Heart left ventricle (tissue), 16 donors: ENCODE data around the gene CFAP221. TPM values are rescaled to one million over a fixed set of nuclear protein-coding genes. Genes with fewer than 3 reads are reported as not detected.

Experiments
- ATAC-seq, 4 donors: fragments of 200-7000 bp; cut with Tn5 transposase; one replicate each; pipeline ENCODE4 v1.9.1; 2020 to 2022; ENCODE audit warnings: moderate library complexity in 4 of 4, mild to moderate bottlenecking in 3 of 4, moderate number of reproducible peaks in 1 of 4
- DNase-seq, 5 donors: peaks; one replicate each; pipeline ENCODE4 v3.0.0-alpha.2; 2020
- H3K27ac ChIP-seq, 12 donors: fragments of 200-600 bp; sonication (generic) in 4 of 12; one replicate each; pipeline versions ENCODE4 v1.5.0 to v1.8.0; 2016 to 2022; ENCODE audit warnings: mild to moderate bottlenecking in 2 of 12
- H3K27me3 ChIP-seq, 9 donors: fragments of 200-600 bp; sonication (generic) in 2 of 9; one replicate each; pipeline versions ENCODE4 v1.5.1 to v1.8.0; 2016 to 2022; ENCODE audit warnings: mild to moderate bottlenecking in 3 of 9
- H3K36me3 ChIP-seq, 9 donors: fragments of 200-600 bp; sonication (generic) in 2 of 9; one replicate each; pipeline versions ENCODE4 v1.5.0 to v1.8.0; 2018 to 2022; ENCODE audit warnings: mild to moderate bottlenecking in 2 of 9
- H3K4me1 ChIP-seq, 12 donors: fragments of 200-600 bp; sonication (generic) in 4 of 12; one replicate each; pipeline versions ENCODE4 v1.5.0 to v1.8.0; 2016 to 2022; ENCODE audit warnings: mild to moderate bottlenecking in 3 of 12
- H3K4me3 ChIP-seq, 12 donors: fragments of 200-600 bp; sonication (generic) in 4 of 12; one replicate each; pipeline versions ENCODE4 v1.5.0 to v1.8.0; 2017 to 2022; ENCODE audit warnings: mild to moderate bottlenecking in 9 of 12, moderate library complexity in 4 of 12
- H3K9me3 ChIP-seq, 12 donors: fragments of 200-600 bp; sonication (generic) in 4 of 12; one replicate each; pipeline versions ENCODE4 v1.5.0 to v1.8.0; 2016 to 2022; ENCODE audit warnings: mild to moderate bottlenecking in 1 of 12
- POLR2A ChIP-seq, 2 donors: fragments of 450-650 bp; IDR thresholded peaks; one replicate each; pipeline ENCODE4 v1.6.1; 2017; ENCODE audit warnings: antibody characterized with exemption in 2 of 2, mild to moderate bottlenecking in 2 of 2, moderate library complexity in 2 of 2
- WGBS, 4 donors: extraction: QIAGEN DNeasy Blood & Tissue Kit in 2 of 4; methylation state at CpG; one replicate each; pipeline versions ENCODE4 v1.1.5 to v1.1.7; 2013 to 2018; 5-methylcytosine and 5-hydroxymethylcytosine counted together
- intact Hi-C, 10 donors: fragments of 100-400 bp; cut with DNase I; formaldehyde crosslinking; loops; one replicate each; pipeline versions ENCODE4 v1.11.1 to v1.14.2; 2022
- polyA plus RNA-seq, 2 donors: library from polyadenylated mRNA; stranded (reverse); fragments of 200-250 nt; gene quantifications; one replicate each; pipeline ENCODE4 v1.2.3, GENCODE V29; 2013
- total RNA-seq, 9 donors: library from RNA; depleted of rRNA in 2 of 9; stranded (reverse); fragments of >200 nt in 2 of 9; fragmentation: NEBNext Ultra II Directional in 3 of 9; extraction: Animal tissue kit (Norgen Biotek cat#: 25700) in 3 of 9; gene quantifications; one replicate each; pipeline versions ENCODE4 v1.1.0 to v1.2.4, GENCODE V29; 2016 to 2023
- TF ChIP-seq, protein P1 (sequence below), 12 donors: fragments of 200-600 bp; sonication (generic) in 4 of 12; IDR thresholded peaks; one replicate each; pipeline versions ENCODE4 v1.5.0 to v1.8.0; 2018 to 2022; ENCODE audit warnings: antibody characterized with exemption in 12 of 12, mild to moderate bottlenecking in 5 of 12
- donor health status: ischemic (EF 13 %, LVEDD 7.1; RV severe dilation, severe dysfunction).
- donor health status: healthy with polysubstance abuse.
- donor health status: DM: no; HTN: yes; CAD: no.
- donor health status: DM: no; HTN: no; CAD: no.
- donor health status: ischemic (EF 25% LVEDD 6.9; RV normal size, moderate dysfunction).
- donor health status: ischemic (EF 25% LVEDD 5.7; RV mildly dilated, moderate dysfunction).
- donor health status: healthy.
- donor health status: DM: yes; HTN: yes; CAD: no.
- donor health status: ischemic (EF 35%, LVEDD 5.7; RV mildly dilated, moderate dysfunction).
- donor health status: nonischemic (EF 11% LVEDD 7.7; RV severe dilation, severe dysfunction).
- donor health status: DM: yes; HTN: yes; CAD: no.
- donor health status: PGD.
- donor health status: ischemic (EF 29% LVEDD 5.4; RV normal size, mild dysfunction).
- donor health status: nonischemic (EF 23%, LVEDD 6.1; RV moderate dilation, normal function).

The CFAP221 gene
- total and polyA plus RNA-seq, 11 donors: 0.08 to 2.2 (median 1.4) TPM; not detected in 1

DNA sequence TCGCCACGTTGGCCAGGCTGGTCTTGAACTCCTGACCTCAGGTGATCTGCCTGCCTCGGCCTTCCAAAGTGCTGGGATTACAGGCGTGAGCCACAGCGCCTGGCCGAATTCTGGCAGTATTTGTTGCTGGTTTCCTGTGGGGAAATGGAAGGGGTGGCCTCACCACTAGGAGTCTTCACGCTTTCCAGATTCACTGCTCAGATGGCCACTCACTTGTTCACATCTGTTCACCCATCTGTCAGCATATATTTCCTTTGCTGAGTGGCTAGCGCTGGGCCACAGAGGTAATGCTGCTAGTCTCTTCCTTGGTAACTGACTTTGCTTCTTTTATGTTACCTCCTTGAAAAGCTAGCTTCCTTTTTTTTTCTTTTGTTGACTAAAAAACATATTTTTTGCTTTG, 162.0 kb downstream of the CFAP221 start:
- DNase-seq (no peak), ATAC-seq (no peak)
- Histone ChIP-seq H3K27ac (no peak overlapping the region), H3K4me1 (peaks cover 0 to 22% (median 2%) of the 10 kb centered on the region in 12 donors), H3K27me3 (no peaks in the 10 kb centered on the region), H3K36me3 (no peaks in the 10 kb centered on the region), H3K9me3 (peaks cover 0 to 7% (median 4%) of the 10 kb centered on the region in 12 donors), H3K4me3 (no peak overlapping the region)
- TF ChIP-seq, protein P1, sequence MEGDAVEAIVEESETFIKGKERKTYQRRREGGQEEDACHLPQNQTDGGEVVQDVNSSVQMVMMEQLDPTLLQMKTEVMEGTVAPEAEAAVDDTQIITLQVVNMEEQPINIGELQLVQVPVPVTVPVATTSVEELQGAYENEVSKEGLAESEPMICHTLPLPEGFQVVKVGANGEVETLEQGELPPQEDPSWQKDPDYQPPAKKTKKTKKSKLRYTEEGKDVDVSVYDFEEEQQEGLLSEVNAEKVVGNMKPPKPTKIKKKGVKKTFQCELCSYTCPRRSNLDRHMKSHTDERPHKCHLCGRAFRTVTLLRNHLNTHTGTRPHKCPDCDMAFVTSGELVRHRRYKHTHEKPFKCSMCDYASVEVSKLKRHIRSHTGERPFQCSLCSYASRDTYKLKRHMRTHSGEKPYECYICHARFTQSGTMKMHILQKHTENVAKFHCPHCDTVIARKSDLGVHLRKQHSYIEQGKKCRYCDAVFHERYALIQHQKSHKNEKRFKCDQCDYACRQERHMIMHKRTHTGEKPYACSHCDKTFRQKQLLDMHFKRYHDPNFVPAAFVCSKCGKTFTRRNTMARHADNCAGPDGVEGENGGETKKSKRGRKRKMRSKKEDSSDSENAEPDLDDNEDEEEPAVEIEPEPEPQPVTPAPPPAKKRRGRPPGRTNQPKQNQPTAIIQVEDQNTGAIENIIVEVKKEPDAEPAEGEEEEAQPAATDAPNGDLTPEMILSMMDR (IDR thresholded peaks at IDR 0.05): no peak
- no peak for TF ChIP-seq POLR2A (IDR thresholded peaks at IDR 0.05)
- intact Hi-C loops: loop anchor here in 3 of 10 donors (10.0 kb wide), 2 partner anchors 49 to 469 kb away; partner anchors contain the start of gene PTPN4 (in 1 of the 3)
- 67 to 77% (median 71%) methylated on average over 8 of the region's 8 CpGs for WGBS, 4 donors

Other genes starting within 250 kb of the CFAP221 start
- gene C2orf76, start 177.6 kb upstream of the CFAP221 start, total RNA-seq: 10 to 100 TPM in 1 of 9 donors, 1 to 10 TPM in 8; 1.7 to 11.8 (median 8.8) TPM
- gene C2orf76, start 177.6 kb upstream of the CFAP221 start, polyA plus RNA-seq: 10 to 100 TPM; 11.3 to 13.8 TPM
- gene DBI, start 177.5 kb upstream of the CFAP221 start, total RNA-seq: 100 to 1,000 TPM; 208 to 502 (median 273) TPM
- 100 to 1,000 TPM; 520 to 868 TPM for gene DBI, start 177.5 kb upstream of the CFAP221 start, polyA plus RNA-seq
- gene TMEM37, start 112.6 kb upstream of the CFAP221 start, total RNA-seq: 10 to 100 TPM in 2 of 9 donors, 1 to 10 TPM in 6, under 1 TPM in 1; 0.81 to 24.6 (median 1.7) TPM
- gene TMEM37, start 112.6 kb upstream of the CFAP221 start, polyA plus RNA-seq: under 1 TPM; 0.75 to 0.88 TPM
- 1 to 10 TPM in 2 of 9 donors, under 1 TPM in 6, not detected in 1; 0.28 to 2.2 (median 0.44) TPM for gene SCTR, start 20.0 kb upstream of the CFAP221 start, total RNA-seq
- under 1 TPM in 1 of 2 donors, not detected in 1; 0.72 TPM for gene SCTR, start 20.0 kb upstream of the CFAP221 start, polyA plus RNA-seq
- 10 to 100 TPM in 3 of 9 donors, 1 to 10 TPM in 6; 7.7 to 13.7 (median 9.6) TPM for gene TMEM177, start 134.8 kb downstream of the CFAP221 start, total RNA-seq
- 10 to 100 TPM in 1 of 2 donors, 1 to 10 TPM in 1; 8.8 to 13.2 TPM for gene TMEM177, start 134.8 kb downstream of the CFAP221 start, polyA plus RNA-seq
- 10 to 100 TPM; 21.2 to 49.0 (median 43.6) TPM for gene PTPN4, start 215.5 kb downstream of the CFAP221 start, total RNA-seq
- 1 to 10 TPM; 3.6 to 4.7 TPM for gene PTPN4, start 215.5 kb downstream of the CFAP221 start, polyA plus RNA-seq